Fibroblast of skin of right biceps (primary cell): ENCODE data around the gene ZNF28.
"Not testable (repeated sequence)": the region's sequence is repeated elsewhere in the genome, so short reads cannot be mapped to it uniquely, and the experiment has no call there.

ENCODE experiments used
- DNase-seq: peaks from one replicate; pipeline ENCODE4 v3.0.0-alpha.2; 2013

The ZNF28 gene

DNA sequence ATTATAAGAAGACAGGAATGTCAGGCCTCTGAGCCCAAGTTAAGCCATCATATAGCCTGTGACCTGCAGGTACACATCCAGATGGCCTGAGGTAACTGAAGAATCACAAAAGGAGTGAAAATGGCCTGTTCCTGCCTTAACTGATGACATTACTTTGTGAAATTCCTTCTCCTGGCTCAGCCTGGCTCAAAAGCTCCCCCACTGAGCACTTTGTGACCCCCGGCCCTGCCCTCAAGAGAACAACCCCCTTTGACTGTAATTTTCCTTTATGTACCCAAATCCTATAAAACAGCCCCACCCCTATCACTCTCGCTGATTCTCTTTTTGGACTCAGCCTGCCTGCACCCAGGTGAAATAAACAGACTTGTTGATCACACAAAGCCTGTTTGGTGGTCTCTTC, 65.0 kb downstream of the ZNF28 start:
- DNase-seq = not testable (repeated sequence)

DNA sequence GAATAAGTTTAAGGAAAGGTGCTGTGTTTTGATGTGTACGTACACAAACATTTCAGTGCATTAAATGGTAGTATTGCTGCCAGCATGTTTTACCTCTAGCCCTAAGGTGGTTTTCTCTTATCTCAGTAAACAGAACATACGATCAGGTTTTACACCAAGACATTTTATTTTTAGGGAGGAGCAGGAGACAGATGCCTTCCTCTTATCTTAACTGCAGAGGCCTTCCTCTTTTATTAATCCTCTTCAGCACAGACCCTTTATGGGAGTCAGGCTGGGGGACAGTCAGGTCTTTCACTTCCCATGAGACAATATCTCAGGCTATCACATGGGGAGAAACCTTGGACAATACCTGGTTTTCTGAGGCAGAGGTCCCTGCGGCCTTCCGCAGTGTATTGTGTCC, 71.7 kb downstream of the ZNF28 start:
- no peak for DNase-seq

DNA sequence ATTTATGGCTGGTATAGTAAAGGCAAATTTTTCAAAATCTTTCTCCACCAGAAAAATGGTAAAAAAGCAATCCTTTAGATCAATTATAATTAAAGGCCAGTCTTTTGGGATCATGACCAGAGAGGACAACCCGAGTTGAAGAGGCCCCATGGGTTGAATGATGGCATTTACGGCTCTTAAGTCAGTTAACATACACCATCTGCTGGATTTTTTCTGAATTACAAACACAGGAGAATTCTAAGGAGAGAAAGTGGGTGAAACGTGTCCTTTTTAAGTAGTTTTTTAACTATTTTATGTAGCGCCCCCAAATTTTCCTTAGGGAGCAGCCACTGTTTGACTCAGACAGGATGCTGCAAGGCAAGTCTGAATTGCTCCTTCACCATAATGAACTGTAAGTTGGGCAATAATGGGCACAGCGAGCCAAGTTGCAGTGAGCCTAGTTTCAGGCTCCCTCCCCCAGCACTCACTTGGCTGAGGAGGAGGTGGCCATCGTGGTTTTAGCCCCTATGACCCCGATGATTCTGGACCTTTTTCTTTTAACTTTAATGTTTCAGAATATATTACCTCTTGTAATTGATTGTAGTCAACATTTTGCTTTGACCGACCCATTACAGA, 73.0 kb downstream of the ZNF28 start:
- DNase-seq = peak; percentile 16
